Sigmoid colon (tissue), 7 donors: ENCODE results near the gene CCDC83. TPM values are rescaled to one million over a fixed set of nuclear protein-coding genes. Genes with fewer than 3 reads are reported as not detected.
A peak's percentile ranks its signal among the peaks of the same experiment; 100 is the strongest.

Experiments
- DNase-seq: peaks from one replicate; pipeline ENCODE4 v3.0.0-alpha.2; 2019
- H3K27ac ChIP-seq, 4 donors: fragments of 200-600 bp; sonication (generic); one replicate each; pipeline ENCODE4 v1.5.1; 2016 to 2019; ENCODE audit warnings: mild to moderate bottlenecking in 1 of 4
- H3K27me3 ChIP-seq, 3 donors: fragments of 200-600 bp; sonication (generic); one replicate each; pipeline ENCODE4 v1.5.1; 2019; ENCODE audit warnings: mild to moderate bottlenecking in 1 of 3
- H3K36me3 ChIP-seq, 4 donors: fragments of 200-600 bp; sonication (generic); one replicate each; pipeline ENCODE4 v1.5.1; 2016 to 2019
- H3K4me1 ChIP-seq, 4 donors: fragments of 200-600 bp; sonication (generic); one replicate each; pipeline ENCODE4 v1.5.1; 2017 to 2019
- H3K4me3 ChIP-seq, 4 donors: fragments of 200-600 bp; sonication (generic); one replicate each; pipeline ENCODE4 v1.5.1; 2017 to 2019; ENCODE audit warnings: mild to moderate bottlenecking in 2 of 4, moderate library complexity in 1 of 4
- H3K9me3 ChIP-seq, 4 donors: fragments of 200-600 bp in 3 of 4; sonication (generic) in 3 of 4; one replicate each; pipeline versions ENCODE4 v1.5.1 to v1.6.1; 2013 to 2019
- EP300 ChIP-seq, 4 donors: sonication (generic); formaldehyde crosslinking; IDR thresholded peaks; one replicate each; pipeline ENCODE4 v1.6.1; 2017; ENCODE audit warnings: antibody characterized with exemption in 4 of 4
- POLR2A ChIP-seq, 2 donors: fragments of 450-650 bp; IDR thresholded peaks; one replicate each; pipeline ENCODE4 v1.6.1; 2016; ENCODE audit warnings: antibody characterized with exemption in 2 of 2, mild to moderate bottlenecking in 2 of 2, moderate library complexity in 2 of 2
- POLR2AphosphoS5 ChIP-seq, 4 donors: sonication (generic); formaldehyde crosslinking; IDR thresholded peaks; one replicate each; pipeline ENCODE4 v1.6.1; 2017; ENCODE audit warnings: antibody characterized with exemption in 4 of 4
- WGBS, 2 donors: extraction: QIAGEN DNeasy Blood & Tissue Kit; methylation state at CpG; one replicate each; pipeline ENCODE4 v1.1.7; 2013; 5-methylcytosine and 5-hydroxymethylcytosine counted together
- intact Hi-C: fragments of 100-400 bp; cut with DNase I; formaldehyde crosslinking; loops from one replicate; pipeline ENCODE4 v1.15.1; 2023
- polyA plus RNA-seq, 3 donors: library from polyadenylated mRNA; stranded (reverse); fragments of 200-250 nt; gene quantifications; one replicate each; pipeline ENCODE4 v1.2.3, GENCODE V29; 2013
- total RNA-seq, 4 donors: library from RNA; depleted of rRNA; stranded (reverse); fragments of >200 nt; gene quantifications; one replicate each; pipeline ENCODE4 v1.1.0, GENCODE V29; 2016
- TF ChIP-seq, protein P1 (sequence below), 4 experiments: fragments of 450-650 bp in 3 of 4; fragments of 200-600 bp in 1 of 4; IDR thresholded peaks; one replicate each; pipeline ENCODE4 v1.5.1; 2016 to 2019; ENCODE audit warnings: antibody characterized with exemption in 4 of 4, mild to moderate bottlenecking in 3 of 4, moderate library complexity in 2 of 4
- donor health status: healthy with polysubstance abuse.
- donor health status: Bipolar disorder and iron deficiency.
- donor health status: healthy.

Gene CCDC83
- total and polyA plus RNA-seq, 7 donors = not detected

DNA sequence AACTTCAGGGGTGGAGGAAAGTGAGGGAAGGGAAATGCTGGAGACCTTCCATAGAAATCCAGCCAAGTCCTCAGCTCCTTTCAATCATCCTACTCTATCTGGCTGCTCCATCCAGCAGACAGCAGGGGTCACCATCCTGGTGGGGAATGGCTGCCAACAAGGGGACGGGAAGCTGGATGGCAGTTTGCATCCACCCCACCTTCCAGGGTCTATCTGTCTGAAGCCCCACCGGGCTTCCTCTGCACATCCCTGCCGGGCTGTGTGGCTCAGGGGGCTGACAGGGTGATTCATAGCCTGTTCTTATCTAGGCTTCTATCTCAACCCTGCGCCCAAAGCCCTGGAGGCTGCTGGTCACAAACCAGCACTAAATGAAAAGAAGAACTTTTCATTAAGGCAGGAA is 45.3 kb upstream of the CCDC83 start:
- Histone ChIP-seq H3K4me1 (peaks cover 0 to 16% (median 7%) of the 10 kb centered on the region in 4 donors), H3K36me3 (no peaks in the 10 kb centered on the region), H3K27ac (peak overlapping the region in 1 of 4 donors; percentile 3), H3K9me3 (no peaks in the 10 kb centered on the region), H3K27me3 (no peaks in the 10 kb centered on the region), H3K4me3 (peak overlapping the region; percentile 39 to 62 (median 60))
- TF ChIP-seq POLR2A (IDR thresholded peaks at IDR 0.05) (no peak), EP300 (IDR thresholded peaks at IDR 0.05) (no peak), POLR2AphosphoS5 (IDR thresholded peaks at IDR 0.05) (no peak)
- TF ChIP-seq, protein P1, sequence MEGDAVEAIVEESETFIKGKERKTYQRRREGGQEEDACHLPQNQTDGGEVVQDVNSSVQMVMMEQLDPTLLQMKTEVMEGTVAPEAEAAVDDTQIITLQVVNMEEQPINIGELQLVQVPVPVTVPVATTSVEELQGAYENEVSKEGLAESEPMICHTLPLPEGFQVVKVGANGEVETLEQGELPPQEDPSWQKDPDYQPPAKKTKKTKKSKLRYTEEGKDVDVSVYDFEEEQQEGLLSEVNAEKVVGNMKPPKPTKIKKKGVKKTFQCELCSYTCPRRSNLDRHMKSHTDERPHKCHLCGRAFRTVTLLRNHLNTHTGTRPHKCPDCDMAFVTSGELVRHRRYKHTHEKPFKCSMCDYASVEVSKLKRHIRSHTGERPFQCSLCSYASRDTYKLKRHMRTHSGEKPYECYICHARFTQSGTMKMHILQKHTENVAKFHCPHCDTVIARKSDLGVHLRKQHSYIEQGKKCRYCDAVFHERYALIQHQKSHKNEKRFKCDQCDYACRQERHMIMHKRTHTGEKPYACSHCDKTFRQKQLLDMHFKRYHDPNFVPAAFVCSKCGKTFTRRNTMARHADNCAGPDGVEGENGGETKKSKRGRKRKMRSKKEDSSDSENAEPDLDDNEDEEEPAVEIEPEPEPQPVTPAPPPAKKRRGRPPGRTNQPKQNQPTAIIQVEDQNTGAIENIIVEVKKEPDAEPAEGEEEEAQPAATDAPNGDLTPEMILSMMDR (IDR thresholded peaks at IDR 0.05) = no peak
- intact Hi-C loops = no loop called here
- WGBS, 2 donors = 5 to 10% methylated on average over 4 of the region's 4 CpGs
- DNase-seq = no peak

- peak overlapping the region; percentile 39 to 62 (median 60) for H3K4me3 ChIP-seq
- H3K27ac ChIP-seq = peak overlapping the region in 2 of 4 donors; percentile 40 to 63
- no peaks in the 10 kb centered on the region for H3K36me3 ChIP-seq
- 2 to 3% methylated on average over 10 of the region's 10 CpGs for WGBS, 2 donors
- TF ChIP-seq, protein P1 (IDR thresholded peaks at IDR 0.05) = no peak
- TF ChIP-seq EP300 (IDR thresholded peaks at IDR 0.05) (no peak), POLR2A (IDR thresholded peaks at IDR 0.05) (no peak), POLR2AphosphoS5 (IDR thresholded peaks at IDR 0.05) (no peak)
- H3K4me1 ChIP-seq = peaks cover 0 to 16% (median 7%) of the 10 kb centered on the region in 4 donors
- H3K27me3 ChIP-seq = no peaks in the 10 kb centered on the region
- no peaks in the 10 kb centered on the region for H3K9me3 ChIP-seq
- DNase-seq = no peak
- intact Hi-C loops = no loop called here
Measured at GRCh38 chr11:85810521-85810870, 44.7 kb upstream of the CCDC83 start.

DNA sequence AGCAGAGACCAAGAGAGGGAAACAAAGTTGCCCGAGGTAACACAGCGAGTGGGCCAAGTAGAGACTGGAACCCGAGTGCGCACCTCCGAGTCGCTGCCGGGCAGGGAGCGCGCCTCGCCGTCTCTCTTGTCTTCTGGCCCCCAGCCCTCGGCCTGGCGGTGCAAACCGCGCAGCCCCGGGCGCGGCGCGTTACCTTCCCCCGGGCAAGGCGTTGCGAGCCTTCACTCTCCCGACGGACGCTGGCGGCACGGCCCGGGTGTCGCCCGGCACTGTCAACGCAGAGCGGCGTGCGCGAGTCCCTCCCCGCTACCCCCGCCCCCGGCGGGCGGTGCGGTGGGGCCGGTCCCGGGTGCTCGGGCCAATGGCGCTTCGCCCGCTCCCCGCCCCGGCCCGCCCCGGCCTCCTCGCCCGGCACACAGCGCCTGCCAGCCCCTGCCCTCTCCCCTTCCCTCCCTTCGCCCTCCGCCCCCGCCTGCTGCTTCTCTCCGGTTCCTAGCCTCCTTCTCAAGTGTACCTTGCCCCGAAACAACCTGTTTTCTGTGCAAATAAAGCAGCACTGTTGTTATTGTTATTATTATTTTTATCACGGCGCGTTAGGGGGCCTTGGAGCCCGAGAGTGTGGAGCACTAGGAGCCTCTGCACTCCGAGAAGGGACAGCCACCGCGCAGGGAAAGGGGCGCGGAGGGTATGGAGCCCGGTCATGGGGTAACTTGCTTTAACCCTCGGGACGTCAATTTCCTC is 44.1 kb upstream of the CCDC83 start, which contains the start of gene SYTL2:
Gene SYTL2, minus strand, starts transcription at position 271 of the 741 bp plus-strand sequence. CDS start 53,416 bp downstream, outside the sequence.
- intact Hi-C loops = no loop called here

GRCh38 chr11:85811624-85812023 is 43.6 kb upstream of the CCDC83 start:
- no peaks in the 10 kb centered on the region for H3K9me3 ChIP-seq
- no peak for DNase-seq
- H3K27ac ChIP-seq = peak overlapping the region in 2 of 4 donors; percentile 21 to 63
- H3K27me3 ChIP-seq = no peaks in the 10 kb centered on the region
- peaks cover 0 to 16% (median 7%) of the 10 kb centered on the region in 4 donors for H3K4me1 ChIP-seq
- no peaks in the 10 kb centered on the region for H3K36me3 ChIP-seq
- 66 to 84% methylated on average over 13 of the region's 13 CpGs for WGBS, 2 donors
- peak overlapping the region; percentile 39 to 62 (median 60) for H3K4me3 ChIP-seq
- intact Hi-C loops = no loop called here
- TF ChIP-seq, protein P1 (IDR thresholded peaks at IDR 0.05) = no peak
- no peak for TF ChIP-seq POLR2AphosphoS5 (IDR thresholded peaks at IDR 0.05)

More for the DNA sequence above, 44.1 kb upstream of the CCDC83 start, which contains the start of gene SYTL2:
- WGBS, 2 donors = 1% methylated on average over 72 of the region's 72 CpGs
- peaks cover 0 to 16% (median 7%) of the 10 kb centered on the region in 4 donors for H3K4me1 ChIP-seq
- peak within 1 kb of the TSS; percentile 39 to 62 (median 60) for H3K4me3 ChIP-seq
- no peaks in the 10 kb centered on the region for H3K9me3 ChIP-seq
- H3K27ac ChIP-seq = peak within 1 kb of the TSS in 2 of 4 donors; percentile 40 to 63
- peak; percentile 73 for DNase-seq
- TF ChIP-seq POLR2A (IDR thresholded peaks at IDR 0.05) (peak in 1 of 2 donors; percentile 60), EP300 (IDR thresholded peaks at IDR 0.05) (no peak), POLR2AphosphoS5 (IDR thresholded peaks at IDR 0.05) (peak; percentile 33 to 78 (median 70))
- TF ChIP-seq, protein P1 (IDR thresholded peaks at IDR 0.05) = no peak
- no peaks in the 10 kb centered on the region for H3K27me3 ChIP-seq
- H3K36me3 ChIP-seq = no peaks in the 10 kb centered on the region
